SKM-1 (cell line): Measurements from ENCODE around the gene OR7D2.
"Not testable (repeated sequence)": the region's sequence is repeated elsewhere in the genome, so short reads cannot be mapped to it uniquely, and the experiment has no call there.

Experiments
- DNase-seq: peaks from one replicate; lab custom pipeline; 2025; ENCODE audit not compliant: unreplicated experiment; lab: John Stamatoyannopoulos, UW

Gene OR7D2

DNA sequence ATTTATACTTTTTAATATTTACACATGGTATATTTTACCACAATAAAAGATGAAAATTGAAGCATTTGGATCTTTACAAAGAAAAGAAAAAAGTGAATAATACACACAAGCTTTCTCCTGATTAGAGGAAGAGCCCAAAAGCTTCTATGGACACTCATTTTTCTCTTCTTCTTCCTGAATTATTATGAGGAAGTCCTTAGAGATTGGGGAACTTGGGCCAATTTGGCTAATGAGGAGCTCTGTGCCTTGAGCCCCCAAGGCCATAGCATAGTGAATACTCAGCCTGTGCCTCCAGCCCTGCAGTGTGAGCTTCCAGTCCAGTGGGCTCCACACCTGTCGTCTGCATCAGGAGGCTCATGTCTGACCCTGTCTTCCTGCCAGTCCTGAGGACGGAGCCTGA, 19.3 kb downstream of the OR7D2 start:
- not testable (repeated sequence) for DNase-seq

DNA sequence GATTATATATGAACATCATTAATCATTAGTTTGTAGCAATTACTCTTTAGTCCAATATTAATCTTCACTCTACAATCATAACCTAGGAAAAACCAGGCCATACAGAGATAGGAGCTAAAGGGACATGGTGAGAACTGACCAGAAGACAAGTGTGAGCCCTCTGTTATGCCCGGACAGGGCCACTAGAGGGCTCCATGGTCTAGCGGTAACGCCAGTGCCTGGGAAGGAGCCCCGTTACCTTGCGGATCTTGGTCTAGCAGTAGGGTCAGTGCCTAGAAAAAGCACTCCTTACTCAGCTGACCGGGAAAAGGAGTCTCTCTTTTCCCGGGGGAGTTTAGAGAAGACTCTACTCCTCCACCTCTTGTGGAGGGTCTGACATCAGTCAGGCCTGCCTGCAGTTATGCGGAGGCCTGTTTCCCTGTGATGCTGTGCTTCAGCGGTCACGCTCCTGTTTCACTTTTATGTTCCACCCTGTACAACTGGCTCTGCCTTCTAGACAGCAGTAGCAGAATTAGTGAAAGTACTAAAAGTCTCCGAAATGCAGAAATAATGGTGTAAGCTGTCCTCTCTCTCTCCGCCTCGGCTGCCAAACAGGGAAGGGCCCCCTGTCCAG, 26.8 kb downstream of the OR7D2 start:
- peak; percentile 10 for DNase-seq

- DNase-seq, result no peak
These were observed 40.7 kb downstream of the OR7D2 start, which contains the start of gene OR7D4 for GRCh38 chr19:9219489-9219888. Gene OR7D4, minus strand, starts transcription at chr19:9219589. Its CDS starts 4,752 bp downstream, at chr19:9214837.
